ENCODE measurements around the gene HOTAIR.

Gene HOTAIR

GRCh38 chr12:53987787-53988230 is 13.1 kb upstream of the HOTAIR start:
- TF ChIP-seq, protein P1, sequence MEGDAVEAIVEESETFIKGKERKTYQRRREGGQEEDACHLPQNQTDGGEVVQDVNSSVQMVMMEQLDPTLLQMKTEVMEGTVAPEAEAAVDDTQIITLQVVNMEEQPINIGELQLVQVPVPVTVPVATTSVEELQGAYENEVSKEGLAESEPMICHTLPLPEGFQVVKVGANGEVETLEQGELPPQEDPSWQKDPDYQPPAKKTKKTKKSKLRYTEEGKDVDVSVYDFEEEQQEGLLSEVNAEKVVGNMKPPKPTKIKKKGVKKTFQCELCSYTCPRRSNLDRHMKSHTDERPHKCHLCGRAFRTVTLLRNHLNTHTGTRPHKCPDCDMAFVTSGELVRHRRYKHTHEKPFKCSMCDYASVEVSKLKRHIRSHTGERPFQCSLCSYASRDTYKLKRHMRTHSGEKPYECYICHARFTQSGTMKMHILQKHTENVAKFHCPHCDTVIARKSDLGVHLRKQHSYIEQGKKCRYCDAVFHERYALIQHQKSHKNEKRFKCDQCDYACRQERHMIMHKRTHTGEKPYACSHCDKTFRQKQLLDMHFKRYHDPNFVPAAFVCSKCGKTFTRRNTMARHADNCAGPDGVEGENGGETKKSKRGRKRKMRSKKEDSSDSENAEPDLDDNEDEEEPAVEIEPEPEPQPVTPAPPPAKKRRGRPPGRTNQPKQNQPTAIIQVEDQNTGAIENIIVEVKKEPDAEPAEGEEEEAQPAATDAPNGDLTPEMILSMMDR (IDR thresholded peaks at IDR 0.05): no peak
- no peak for DNase-seq (ENCODE audit: low spot score)
- Histone ChIP-seq H3K4me3 (no peak overlapping the region), H3K27ac (no peak overlapping the region)

DNA sequence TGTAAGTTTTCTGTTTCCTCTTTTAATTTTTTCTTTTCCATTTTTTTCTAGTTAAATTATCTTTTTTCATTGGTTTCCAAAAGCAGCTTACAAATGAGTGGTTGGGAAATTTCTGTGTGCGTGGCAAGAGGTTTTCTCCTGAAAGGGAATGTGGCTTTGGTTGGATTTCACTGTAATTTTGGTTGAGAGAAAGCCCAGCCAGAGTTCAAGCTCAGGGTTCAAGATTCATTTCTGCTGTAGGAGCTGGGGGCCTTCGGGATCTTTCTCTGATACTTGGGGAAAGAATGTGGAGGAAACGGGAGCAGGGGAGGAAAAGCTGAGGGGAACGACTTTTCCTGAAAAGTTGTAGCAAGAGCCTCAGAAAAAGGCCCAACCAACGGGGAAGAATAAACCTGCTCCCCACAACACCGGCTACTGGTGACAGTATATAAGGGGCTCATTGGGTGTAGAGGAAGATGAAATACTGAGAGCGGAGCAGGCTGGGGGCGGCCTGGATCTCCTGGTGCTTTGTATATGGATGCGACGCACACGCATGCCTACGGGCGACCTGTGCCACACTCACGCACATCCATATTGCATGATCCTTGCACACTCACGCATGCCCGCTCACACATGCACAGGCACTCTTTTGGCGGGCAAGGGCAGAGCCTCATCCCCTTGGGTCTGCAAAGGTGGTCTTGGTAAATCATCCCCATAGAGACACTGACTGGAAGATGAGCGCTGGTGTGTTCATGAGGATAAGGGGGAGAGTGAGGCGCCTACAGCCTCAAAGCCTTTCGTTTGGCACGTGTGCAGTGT is 12.1 kb upstream of the HOTAIR start:
- Histone ChIP-seq H3K27ac (no peak overlapping the region), H3K4me3 (no peak overlapping the region)
- TF ChIP-seq, protein P1 (IDR thresholded peaks at IDR 0.05): no peak
- no peak for DNase-seq (ENCODE audit: low spot score)

DNA sequence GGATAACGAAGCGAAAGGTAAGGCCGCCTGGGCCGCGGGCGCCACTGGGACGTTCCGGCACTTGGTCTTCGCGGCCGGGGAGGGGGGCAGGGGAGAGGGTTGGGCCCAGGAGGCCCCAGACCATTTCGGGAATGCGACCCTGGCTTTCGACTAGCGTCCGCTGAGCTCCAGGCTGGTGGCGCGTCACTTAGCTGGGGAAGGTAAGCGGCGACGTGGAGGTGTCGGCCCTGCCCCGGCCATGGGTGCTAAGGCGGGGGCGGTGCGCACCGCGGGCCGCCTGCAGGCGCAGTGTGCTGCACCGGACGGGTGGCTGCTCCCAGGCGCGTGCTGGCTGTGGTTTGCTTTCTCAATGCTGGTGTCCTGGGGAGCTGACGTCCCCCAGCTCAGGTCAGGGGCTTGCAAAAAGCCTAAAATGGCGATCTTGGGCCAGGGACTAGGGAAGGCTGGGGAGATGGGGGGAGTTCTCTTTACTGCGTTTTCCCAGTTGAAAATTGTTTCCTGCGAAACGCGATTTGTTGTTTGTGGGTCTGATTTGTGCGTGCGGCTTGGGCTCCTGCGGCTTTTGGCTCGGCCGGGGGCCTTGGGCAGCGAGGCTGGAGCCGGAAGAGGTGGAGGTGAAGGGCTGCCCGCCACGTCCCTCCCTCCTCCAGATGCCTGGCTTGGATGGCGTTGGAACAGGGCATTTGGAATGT is 11.4 kb upstream of the HOTAIR start:
- no peak for DNase-seq (ENCODE audit: low spot score)
- TF ChIP-seq, protein P1 (IDR thresholded peaks at IDR 0.05): no peak
- Histone ChIP-seq H3K4me3 (peak overlapping the region; percentile 50), H3K27ac (no peak overlapping the region)

DNA sequence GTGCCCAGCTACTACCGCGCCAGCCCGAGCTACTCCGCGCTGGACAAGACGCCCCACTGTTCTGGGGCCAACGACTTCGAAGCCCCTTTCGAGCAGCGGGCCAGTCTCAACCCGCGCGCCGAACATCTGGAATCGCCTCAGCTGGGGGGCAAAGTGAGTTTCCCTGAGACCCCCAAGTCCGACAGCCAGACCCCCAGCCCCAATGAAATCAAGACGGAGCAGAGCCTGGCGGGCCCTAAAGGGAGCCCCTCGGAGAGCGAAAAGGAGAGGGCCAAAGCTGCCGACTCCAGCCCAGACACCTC is 10.9 kb upstream of the HOTAIR start:
- TF ChIP-seq, protein P1 (IDR thresholded peaks at IDR 0.05): no peak
- Histone ChIP-seq H3K27ac (no peak overlapping the region), H3K4me3 (peak overlapping the region; percentile 50)
- DNase-seq (ENCODE audit: low spot score): no peak

GRCh38 chr12:53984901-53985691 is 10.3 kb upstream of the HOTAIR start, which contains the start of gene HOXC10:
Gene HOXC10 (plus strand): TSS chr12:53985146. CDS start chr12:53985260, 114 bp downstream.
- Histone ChIP-seq H3K4me3 (peak within 1 kb of the TSS; percentile 50), H3K27ac (no peak within 1 kb of the TSS)
- no peak for DNase-seq (ENCODE audit: low spot score)
- TF ChIP-seq, protein P1 (IDR thresholded peaks at IDR 0.05): peak; percentile 32

- TF ChIP-seq, protein P1 (IDR thresholded peaks at IDR 0.05): no peak
- no peak for DNase-seq (ENCODE audit: low spot score)
- H3K4me3 ChIP-seq: no peak overlapping the region
- H3K27ac ChIP-seq: no peak overlapping the region
Observed at GRCh38 chr12:53983950-53984572, 9.3 kb upstream of the HOTAIR start.

All from coronary artery (tissue), 2 donors.